IPS-NIHi7 (cell line): Measurements from ENCODE around the gene RASGRP1.

Experiments
- DNase-seq: peaks from one replicate; pipeline ENCODE4 v3.0.0; 2012; ENCODE audit warnings: mixed read lengths; ENCODE audit errors: extremely low spot score

RASGRP1 gene

DNA sequence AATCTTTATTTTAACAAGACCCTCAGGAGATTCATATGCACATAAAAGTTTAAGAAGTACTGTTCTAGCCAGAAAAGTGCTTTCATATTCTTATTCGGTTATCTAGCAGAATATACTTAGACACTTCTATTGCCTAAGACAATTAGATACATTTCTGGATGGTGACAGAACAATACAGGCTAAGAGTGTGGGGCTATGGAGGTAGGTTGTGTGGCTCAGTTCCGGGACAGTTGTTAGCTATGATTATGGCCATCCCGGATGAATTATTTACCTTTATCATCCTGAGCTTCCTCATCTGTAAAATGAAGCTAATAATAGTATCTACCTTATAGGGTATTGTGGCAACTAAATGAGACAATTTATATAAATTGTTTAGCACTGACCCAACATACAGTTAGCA lies 104.1 kb downstream of the RASGRP1 start:
- no peak for DNase-seq

DNA sequence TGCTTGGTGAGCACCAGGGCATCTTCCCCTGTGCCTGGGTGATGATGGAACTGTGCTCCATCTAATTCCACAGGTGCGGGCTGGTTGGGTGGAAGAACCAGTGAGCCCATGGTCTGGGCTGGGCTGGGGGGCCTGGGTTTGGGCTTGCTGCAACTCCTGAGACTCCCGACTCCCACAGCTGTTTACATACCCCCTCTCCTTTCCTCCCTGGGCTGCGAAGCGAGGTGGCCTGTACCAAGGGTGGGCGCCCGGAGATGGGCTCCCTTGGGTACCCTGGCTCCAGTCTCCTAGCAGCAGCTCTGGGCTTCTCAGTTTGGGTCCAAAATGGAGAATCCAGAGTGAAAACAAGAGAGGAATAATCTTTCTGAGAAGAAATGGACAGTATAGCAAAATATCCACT lies 105.1 kb downstream of the RASGRP1 start:
- DNase-seq = no peak

DNA sequence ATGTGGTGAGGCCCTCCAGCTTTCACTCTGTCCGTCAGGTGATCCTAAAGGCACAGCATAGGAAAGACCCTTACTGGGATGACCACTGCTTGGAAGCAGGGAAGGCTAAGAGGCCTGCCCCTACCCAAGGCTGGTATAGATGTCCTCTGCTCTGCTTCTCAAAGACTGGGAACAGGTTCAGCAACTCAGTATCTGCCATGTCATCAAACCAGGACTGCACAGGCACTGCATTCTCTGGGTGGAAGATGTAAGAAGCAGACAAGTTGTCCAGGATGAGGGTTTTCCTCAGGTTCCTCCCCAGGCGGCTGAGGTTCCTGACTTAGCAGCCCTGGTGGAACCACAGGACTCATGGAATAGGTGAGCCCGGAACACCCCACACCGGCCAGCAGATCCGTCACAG lies 106.0 kb downstream of the RASGRP1 start:
- no peak for DNase-seq

DNA sequence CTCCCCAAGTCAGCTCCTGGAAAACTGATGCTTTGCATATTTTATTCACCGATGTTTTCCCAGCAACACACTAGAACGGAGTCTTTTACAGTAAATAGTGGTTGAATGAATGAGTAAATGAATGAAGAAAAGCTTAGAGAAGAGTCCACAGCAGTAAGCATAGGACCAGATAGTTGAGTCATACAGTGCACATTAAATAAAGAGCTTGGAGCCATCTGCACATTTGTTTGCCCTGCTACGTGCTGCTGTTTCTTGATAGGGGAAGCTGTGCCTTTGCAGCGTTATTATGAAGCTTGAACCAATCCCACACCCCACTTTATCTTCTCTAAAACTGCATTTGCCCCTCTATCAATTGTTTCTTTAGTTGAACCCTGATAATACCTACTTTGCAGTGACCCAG lies 109.5 kb downstream of the RASGRP1 start:
- DNase-seq = no peak

DNA sequence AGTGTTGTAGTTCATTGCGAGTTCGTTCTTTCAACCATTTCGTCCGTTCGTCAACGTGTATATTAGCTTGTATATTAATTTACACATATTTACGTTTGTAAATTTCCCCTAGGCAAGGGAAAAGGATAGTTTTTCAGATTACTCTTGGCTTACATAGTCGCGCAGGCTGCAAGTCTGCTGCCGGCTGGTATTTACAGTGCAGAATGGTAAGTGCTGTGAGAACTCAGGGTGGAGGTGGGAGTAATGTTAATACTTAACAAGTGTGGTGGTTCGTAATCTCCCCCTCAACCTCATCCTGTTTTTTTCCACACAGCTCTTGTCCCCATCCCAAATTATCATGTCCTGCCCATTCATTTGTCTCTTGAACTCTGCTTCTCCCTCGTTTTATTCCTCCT lies 109.9 kb downstream of the RASGRP1 start:
- DNase-seq = no peak

DNA sequence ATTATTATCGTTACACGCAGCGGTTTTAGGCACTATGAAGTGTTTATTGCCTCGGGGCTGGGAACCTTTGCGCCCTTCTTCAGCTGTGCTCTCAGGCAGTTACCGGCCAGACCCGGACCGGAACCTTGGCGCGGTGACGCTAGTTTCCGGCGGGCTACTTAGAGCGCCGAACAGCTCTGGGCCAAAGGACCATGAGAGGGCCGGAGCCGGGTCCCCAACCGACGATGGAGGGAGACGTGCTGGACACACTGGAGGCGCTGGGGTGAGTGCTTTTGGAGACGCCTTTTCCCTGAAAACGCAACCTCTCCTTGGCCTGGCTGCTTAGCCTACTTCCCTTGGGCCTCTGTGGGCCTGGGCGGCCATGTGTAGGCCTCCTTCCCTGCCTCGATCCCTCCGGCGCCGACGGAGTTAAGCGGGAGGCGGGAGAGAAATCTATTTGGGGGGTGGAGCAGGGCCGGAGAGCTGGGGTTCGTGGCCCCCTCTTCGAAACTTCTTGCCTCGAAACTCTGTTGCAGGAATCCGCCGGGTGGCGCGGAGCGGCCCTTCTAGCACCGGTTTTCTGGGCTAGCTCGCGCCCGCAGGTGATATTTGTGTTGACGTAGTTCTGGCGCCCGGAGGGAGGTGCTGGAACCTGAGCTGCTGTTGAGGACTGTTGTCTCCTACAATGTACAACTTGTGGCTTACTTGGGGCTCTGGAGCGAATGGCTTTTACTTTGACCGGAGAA lies 110.5 kb downstream of the RASGRP1 start, which contains the start of gene FAM98B:
TSS of gene FAM98B (plus strand) at position 157 of the 725 bp plus-strand sequence. CDS start at position 192, 35 bp downstream.
- peak; percentile 88 for DNase-seq

DNA sequence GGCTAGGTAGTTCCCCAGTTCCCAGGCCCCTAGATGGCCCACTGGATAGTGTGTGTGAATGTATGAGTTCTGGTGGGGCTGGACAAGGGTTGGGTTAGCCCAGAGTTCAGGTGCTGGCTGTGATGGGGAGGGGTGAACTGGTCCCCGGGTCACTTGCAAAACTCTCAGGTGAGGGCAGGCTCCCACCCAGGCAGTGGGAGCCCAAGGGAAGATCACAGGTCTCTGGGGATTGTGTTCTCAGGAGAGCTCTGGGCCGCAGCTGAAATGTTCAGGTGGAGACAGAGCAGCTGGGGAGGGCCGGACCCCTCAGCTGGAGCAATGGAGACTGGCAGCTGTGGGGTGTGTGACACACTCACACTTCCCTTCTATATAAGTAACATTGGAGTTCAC lies 123.5 kb downstream of the RASGRP1 start:
- no peak for DNase-seq

DNA sequence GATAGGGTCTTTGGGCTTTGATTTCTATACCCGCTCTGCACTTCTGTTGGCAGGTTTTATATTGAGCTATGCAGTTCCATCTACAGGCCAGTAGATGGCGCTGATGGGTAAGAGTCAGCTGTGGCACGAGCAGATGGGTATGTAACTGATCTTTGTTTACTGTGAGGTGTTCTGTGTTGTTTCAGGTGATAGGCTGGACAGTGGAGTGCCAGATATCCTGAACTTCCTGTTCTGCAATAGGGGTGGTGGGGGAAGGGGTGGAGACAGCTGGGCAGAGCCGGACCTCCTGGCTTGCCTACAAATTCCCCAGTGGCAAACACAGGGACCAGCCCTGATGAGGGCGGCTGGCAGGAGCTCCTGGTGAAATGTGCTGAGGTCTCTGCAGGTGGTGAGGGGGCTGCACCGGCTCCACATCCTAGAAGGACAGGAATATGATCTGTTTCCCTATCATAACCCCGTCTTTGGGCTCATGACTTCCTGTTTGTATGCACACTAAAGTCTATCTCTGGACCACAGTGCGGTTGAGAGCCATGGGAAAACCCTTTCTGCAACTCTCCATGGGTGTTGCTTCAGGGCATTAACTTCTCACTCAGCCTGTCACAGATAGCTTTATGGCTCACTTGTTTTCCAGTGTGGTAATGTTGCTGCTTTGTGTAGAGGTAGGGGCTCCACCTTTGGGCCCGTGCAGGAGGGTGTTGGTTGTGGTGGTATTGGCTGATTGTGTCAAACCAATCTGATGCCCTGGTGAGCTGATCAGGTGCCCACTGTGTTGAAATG lies 124.1 kb downstream of the RASGRP1 start:
- DNase-seq = peak; percentile 69
